GM18517 (cell line): ENCODE measurements around the gene LCT.
"Not testable (repeated sequence)": the region's sequence is repeated elsewhere in the genome, so short reads cannot be mapped to it uniquely, and the experiment has no call there.

Experiments used
- ATAC-seq: cut with Tn5 transposase; IDR thresholded peaks from one replicate; pipeline ENCODE4 v1.9.1; 2021; ENCODE audit warnings: mild to moderate bottlenecking, moderate library complexity; ENCODE audit not compliant: unreplicated experiment

LCT gene

DNA sequence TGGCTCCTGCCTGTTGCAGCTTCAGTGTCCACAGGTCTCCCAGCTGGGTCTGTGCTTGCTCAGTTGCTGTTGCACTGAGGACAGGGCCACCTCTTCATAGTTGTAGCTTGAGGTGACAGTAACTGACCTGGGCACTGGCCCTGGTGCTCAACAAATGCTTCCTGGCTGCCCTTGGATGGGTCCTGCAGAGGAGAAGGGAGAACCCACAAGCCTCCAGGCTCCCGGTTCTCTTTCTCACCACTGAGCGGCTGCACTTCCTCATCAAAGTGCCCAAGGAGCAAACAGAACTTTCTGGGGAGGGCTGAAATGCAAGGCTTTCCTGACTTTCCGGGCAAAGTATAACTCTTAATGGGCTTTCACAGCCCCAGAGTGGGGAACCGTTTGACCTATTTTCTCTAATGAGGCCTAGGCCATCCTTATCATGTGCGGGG is 38.7 kb downstream of the LCT start:
- no peak for ATAC-seq

DNA sequence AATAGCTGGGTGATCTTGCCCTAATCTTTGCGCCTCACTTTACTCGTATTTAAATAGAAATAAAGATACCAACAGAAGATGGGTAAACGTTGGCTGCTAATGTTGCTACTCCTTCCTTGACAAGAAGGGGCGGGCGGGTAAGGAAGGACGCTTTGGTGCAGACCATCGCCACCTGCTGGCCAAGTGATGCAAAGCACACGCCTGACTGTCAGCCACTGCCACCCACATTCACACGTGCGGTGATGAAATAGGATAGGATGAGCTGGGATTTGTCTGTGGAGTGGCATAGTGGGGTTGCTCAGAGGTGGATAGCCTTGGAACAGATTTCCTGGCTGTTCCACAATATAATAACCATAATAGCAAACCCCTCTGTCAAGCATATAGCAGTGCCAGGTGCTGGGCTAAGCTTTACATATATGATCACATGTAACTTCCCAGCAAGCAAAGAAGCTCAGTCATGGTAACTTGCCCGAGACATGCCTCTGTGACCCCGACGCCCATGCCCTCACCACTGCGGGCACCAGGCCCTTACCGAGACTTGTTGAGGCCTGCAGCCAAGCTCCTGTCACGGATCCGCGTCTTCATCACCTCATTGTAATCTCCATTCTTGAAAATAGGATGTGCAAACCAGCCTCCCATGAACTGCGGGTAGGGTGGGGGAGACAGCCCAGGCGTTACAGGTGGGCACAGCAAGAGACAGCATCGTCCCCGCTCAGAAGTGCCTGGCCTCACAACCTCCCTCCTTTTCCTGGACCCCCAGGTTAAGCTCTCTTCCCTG is 39.3 kb downstream of the LCT start:
- peak; percentile 66 for ATAC-seq

DNA sequence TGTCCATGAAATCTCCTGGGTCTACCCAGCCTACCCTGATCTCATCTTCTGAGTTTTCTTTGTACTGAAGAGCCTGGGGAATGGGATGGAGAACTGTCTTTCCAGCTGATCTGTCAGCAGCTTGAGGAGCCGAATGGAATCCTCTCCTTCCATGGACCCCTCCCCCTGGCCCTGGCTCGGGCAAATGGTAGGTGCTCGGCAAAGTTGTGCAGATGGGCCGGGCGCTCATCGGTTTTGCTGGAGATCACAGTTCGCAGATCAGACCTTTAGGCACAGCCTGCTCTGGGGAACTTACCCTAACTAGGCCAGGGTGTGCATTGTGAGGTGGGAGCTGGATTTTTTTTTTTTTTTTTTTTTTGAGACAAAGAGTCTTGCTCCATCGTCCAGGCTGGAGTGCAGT is 40.4 kb downstream of the LCT start:
- ATAC-seq, result no peak

DNA sequence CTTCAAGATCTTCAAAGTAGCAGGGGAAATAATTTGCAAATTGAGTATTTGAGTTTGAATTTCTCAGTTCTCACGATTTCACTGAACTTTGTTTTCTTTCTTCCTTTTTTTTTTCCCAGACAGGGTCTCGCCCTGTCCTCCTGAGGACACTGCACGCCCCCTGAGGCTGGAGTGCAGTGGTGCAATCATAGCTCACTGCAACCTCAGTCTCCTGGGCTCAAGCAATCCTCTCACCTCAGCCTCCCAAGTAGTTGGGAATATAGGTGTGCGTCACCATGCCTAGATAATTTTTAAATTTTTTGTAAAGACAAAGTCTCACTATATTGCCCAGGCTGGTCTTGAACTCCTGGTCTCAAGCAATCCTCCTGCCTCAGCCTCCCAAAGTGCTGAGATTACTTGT is 41.3 kb downstream of the LCT start:
- ATAC-seq, result not testable (repeated sequence)

DNA sequence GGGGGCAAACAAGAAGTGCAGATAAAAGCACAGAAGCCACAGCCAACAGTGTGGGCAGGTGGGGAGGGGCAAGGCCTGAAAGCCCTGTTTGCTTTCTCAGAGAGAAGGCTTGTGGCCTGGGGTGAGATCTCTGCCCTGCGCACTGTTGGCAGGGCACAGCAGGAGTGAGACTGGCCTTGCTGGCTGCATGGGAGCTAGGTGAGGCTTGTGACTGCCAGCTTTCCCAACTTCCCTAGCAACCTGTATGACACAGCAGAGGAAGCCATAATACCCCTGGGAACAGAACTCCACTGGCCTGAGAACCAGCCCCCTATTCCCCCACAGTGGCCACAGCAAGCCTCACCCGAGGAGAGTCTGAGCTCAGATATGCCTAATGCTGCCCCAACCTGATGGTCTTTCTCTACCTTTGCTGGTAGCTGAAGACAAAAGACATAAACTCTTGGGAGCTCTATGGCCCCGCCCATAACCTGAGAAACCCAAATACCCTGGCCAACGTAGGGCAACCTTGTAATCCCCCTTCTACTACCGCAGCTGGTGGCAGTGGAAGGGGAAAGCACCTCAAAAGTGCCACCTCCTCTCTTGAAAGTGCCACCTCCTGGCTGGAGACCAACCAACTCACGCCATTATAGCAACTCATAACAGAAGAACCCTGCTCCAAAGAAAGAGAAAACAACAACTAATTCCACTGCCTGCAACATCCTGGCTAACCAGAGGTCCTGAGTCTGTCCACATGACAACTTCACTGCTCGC is 44.4 kb downstream of the LCT start:
- peak; percentile 46 for ATAC-seq

DNA sequence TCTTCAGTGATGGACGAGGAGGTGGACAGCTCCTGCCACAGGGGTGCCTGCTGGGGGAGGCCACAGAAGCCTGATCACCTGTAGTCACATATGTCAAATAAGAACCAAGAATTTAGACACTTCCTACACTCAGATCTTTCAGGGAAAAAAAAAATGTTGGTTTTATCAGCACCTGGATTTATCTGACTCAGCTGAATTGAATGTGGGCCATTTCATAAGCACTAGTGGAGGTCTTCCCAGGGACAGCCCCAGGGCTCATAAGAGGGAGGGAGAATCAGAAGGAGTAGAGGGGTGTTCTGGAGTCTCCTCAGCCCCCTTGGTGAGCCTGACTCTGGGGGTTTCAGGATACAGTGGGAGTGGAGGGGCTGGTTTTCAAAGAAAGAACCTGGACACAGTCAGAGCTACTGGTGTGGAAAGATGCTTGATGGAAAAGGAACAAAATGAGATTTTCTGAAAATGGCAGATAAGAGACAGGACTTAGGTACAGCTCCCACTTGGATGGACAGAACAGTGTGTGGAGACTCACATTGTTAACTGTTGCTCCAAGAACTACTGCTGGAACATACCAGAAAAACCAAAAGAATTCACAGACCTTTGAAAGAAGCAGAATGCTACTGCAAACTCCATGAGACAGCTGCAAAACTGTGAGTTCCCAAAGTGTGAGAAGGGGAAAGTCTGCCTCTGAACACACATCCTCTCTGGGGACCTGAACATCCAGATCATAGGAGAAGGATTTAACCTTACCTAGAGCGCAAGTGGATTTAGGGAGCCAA is 45.4 kb downstream of the LCT start:
- no peak for ATAC-seq

DNA sequence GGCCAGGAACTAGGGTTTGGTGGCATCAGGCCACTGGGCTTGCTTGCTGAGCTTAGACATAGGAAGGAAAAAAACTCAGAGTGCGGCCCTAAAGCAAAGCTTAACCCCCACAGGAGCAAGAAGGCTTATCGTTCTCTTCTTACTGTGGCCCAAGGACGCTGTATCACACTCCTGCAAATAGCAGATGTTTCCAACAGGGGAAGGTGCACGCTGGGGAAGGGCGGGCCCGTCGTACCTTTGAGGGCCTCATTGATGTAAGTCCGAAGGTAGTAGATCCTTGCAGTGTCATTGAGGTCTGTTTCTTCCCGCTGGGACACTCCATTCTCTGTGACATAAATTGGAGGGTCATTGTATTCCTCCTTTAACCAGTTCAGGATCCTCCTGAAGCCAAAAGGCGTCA is 46.6 kb downstream of the LCT start:
- no peak for ATAC-seq

DNA sequence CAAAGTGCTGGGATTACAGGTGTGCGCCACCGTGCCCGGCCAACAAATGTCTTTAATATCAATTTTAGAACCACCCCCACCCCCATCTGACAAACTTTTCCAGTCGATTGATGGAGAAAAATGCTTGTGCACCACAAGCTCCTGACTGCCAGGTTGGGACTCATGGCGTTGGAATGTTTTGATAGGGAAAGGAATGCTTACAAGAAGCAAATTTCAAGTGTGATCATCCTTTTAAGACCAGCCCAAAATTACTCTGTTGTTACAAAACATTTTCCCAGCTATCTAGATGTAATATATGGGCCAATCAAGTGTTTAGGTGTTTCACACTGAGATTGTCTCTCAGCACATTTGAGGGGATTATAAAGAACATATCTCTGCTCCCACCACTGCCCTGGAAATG is 50.2 kb downstream of the LCT start:
- no peak for ATAC-seq

DNA sequence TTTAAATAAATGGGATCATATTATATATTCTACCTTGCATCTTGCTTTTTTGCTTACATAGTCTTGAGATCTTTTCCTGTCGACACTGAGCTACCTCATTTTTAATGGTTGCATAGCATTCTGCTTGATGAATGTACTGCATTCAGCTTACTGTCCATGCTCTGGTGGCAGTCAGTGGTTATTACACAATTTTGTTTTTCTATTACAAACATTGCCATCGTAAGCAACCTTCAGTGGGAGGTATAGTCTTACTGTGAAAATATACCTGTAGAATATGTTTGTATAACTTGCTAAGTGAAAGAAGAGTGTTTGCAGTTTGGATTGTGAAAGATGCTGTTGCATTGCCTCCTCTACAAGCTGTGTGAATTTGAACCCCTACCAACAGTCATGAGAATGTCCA is 52.0 kb downstream of the LCT start:
- ATAC-seq, result no peak

DNA sequence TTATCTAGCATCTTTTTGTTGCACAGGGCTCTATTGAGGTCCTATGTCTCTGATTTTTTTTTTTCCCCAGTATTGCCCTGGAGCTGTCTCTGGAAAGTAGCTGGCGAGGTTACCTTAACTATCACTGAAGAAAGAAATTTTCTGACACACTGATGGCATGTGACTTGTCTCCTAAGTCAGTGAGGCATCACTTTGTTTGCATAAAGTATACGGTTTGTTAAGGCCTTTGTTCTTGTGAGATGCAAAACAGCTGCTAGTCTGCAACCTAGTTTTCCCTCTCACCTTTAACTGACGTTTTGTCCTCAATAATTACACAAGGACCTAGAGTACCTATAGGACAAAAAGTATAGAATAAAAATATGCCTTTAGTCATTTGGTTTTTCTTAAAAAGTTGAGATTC is 53.5 kb downstream of the LCT start:
- no peak for ATAC-seq

DNA sequence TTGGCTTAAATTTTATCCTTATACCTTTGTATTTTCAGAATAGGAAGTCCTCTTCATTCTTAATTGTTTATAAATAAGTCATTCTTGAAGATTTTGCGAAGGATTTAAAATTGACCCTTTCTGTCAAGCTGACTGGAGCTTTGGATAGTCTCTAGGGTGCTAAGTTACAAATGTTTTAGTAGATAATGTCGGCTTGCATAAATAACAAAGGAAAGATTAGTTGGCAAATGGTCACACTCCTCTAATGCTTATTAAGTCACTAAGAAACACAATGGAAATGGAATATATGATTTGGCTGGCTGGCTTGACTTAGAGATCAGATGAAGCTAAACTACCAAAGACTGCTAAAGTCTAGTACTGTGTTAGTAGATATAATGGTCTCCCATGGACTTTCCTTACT is 54.8 kb downstream of the LCT start:
- no peak for ATAC-seq

DNA sequence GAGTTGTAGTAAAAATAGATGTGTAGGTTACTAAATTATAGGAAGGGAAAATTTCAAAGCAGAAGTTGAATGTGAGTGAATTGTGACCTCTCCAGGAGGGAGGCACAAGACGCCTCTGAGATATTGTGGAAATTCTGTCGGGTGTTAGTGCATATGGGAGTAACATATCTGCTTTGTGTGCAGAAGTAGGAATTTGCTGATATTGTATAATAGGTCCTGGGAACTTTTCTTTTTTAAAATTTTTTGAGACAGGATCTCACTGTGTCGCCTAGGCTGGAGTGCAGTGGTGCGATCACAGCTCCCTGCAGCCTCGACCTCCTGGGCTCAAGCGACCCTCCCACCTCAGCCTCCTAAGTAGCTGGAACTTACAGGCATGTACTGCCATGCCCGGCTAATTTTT is 60.6 kb downstream of the LCT start:
- no peak for ATAC-seq

DNA sequence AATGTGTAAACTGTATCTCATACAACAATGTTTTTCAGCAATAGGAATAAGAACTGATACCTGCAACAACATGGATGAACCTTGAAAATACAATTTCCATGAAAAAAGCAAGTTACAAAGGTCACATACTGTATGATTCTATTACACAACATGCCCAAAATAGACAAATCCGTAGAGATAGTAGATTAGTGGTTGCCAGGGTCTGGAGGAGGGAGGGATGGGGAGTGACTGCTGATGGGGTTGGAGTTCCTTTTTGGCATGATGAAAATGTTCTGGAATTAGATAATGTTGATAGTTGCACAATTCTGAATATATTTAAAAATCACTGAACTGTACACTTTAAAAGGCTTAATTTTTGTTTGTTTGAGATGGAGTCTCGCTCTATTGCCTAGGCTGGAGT is 61.6 kb downstream of the LCT start:
- no peak for ATAC-seq

DNA sequence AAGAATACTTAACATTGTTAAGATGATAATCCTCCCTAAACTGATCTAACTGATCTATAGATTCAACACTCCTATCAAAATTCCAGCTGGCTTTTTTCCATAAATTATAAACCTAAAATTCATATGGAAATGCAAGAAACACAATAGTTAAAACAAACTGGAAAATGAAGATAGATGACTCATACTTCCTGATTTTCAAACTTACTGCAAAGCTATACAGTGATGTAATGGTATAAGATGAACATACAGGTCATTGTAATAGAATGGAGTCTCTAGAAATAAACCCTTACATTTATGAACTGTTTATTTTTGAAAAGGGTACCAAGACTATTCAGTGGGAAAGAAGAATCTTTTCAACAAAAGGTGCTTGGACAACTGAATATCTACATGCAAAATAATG is 63.1 kb downstream of the LCT start:
- ATAC-seq, result no peak

DNA sequence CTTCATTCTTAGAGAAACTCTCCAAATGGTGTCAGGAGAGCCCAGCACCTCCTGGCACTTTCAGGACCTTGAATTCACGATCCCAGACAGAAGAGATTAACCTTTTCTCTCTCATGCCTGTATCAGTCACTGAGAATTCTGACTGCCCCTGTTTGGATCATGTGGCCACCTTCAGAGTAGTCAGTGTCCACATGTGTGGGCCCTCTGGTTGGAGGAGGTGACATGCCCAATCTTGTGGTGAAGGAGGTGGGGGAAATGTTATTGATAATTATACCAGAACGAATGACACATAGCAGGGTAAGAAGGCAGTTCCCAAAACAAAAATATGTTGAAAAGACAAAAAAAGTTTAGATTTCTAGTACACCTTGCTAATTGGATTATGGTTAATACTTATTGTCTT is 63.7 kb downstream of the LCT start:
- ATAC-seq, result no peak

DNA sequence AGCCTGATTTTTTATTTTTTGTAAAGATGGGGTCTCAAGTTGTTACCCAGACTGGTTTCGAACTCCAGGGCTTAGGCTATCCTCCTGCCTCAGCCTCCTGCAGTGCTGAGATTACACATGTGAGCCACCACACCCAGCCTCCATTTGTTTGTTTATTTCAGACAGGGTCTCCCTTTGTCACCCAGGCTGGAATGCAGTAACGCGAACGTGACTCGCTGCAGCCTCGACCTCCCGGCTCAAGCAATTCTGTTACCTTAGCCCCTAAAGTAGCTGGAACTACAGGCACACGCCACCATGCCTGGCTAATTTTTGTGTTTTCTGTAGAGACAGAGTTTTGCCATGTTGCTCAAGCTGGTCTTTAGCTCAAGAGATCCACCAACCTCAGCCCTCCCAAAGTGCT is 68.1 kb downstream of the LCT start:
- no peak for ATAC-seq

DNA sequence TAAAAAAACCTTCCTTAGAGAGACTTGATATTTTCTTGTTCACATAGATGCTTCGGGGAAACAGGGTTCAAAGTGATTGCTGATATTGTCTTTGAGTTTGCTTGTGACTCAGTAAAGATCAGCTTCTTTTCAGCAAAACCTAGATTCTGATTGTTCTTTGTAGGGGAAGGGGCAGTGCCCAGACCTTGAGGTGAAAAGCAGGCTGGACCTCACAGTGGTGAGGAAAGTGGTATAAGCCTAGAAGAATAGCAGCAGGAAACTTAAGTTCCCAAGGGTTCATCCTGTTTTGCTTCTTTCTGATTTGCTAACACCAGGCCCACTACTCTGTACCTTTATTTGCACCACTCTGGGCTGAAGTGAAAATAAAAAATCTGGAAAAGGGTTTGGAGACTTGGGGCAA is 74.5 kb downstream of the LCT start:
- ATAC-seq, result no peak

DNA sequence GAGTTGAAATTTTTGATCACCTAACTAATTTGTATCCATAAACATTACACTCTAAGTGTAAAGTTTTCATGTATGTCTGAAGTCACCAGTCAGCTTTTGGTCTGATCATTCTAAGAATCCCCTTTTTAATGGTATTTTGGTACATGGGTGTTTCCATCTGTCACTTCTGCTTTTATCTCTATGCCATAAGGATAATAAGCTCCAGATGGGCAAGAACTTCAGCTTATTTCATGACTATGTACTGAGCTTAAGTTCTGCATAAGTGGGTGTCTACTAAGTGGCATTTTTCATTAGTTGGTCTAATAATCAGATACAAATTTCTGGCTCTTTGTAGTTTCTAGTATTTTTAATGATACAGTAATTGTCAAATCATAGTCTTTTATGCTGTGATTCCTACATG is 75.0 kb downstream of the LCT start:
- ATAC-seq, result no peak

DNA sequence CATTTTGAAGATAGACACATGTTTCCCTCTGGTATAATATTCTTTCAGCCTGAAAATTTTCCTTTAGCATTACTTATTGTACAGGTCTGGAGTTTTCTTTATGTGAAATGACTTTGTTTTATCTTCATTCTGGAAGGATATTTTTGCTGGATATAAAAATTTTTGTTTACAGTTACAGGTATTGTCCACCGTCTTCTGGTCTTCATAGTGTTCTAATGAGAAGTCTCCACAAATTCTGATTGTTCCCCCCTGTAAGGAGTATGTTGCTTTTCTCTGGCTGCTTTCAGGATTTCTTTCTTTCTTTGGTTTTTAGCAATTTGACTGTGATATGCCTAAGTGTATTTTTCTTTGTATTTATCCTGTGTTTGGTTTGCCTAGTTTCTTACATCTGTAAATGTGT is 80.3 kb downstream of the LCT start:
- no peak for ATAC-seq

DNA sequence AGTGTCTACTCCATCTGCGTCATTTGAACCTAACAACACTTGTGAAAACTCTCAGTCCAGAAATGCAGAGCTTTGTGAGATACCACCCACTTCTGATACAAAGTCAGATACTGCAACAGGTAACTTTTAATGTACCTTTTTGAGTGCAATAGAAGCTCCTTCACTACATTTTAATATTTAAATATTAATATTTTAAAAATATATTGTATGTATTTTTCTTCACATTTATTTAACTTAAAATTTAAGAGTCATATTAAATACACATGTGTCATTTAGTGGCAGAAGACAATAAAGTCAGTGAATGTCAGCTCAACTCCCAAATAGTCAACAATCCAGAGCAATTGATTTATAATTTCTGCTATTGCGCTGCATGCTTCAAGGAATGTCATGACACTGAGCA is 81.4 kb downstream of the LCT start:
- ATAC-seq, result no peak

DNA sequence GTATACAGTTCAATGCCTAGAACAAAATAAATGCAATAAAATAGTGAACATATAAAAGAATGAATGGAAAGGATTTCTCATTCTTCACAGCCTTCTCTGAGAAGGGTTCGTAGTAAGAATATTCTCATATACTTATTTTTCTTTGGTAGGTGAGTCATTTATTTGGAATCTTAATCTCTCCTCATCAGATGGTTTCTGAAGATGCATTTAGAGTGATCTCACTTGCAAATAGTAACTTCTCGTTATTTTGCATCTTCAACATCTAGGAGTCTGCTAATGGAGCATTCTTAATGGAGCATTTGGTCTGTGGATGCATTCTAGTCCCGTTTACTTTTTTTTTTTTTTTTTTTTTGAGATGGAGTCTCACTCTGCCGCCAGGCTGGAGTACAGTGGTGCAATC is 91.4 kb downstream of the LCT start:
- no peak for ATAC-seq

DNA sequence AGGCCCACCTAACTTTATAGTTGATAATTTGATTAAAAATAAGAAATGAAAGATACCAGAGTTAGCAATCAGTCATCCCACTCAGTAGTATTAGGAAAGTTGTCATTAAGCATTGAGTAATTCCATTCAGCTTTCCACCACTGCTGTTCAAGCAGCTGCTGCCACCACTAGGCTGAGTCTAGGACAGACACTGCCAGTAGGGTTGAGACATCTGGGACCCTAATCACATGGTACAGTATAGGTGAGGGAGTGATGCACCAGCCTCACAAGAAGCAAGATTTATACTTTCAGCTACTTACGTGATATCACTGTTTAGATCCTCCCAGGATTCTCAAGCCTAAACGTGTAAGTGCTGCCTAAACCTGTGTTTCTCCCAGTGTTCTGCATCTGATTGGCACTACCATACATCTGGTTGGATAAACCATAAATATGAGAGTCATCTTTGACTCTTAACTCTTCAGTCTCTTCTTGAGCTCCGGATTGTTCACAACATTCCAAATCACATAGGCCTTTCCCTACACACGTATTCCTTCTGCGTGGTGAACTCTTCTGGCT is 92.1 kb downstream of the LCT start:
- peak; percentile 19 for ATAC-seq
